HEK293 (cell line): ENCODE data around the gene SCFD2.

Experiments
- ZBTB20 ChIP-seq: fragments of 450-650 bp; formaldehyde crosslinking; IDR thresholded peaks from 2 replicates; pipeline ENCODE4 v1.5.1; 2016; ENCODE audit warnings: missing biosample characterization, missing genetic modification characterization
- ZNF76 ChIP-seq: fragments of 450-650 bp; formaldehyde crosslinking; IDR thresholded peaks from 2 replicates; pipeline ENCODE4; 2016; ENCODE audit warnings: low read depth, missing biosample characterization, missing genetic modification characterization, borderline replicate concordance
- TF ChIP-seq, protein P1 (sequence below): fragments of 450-650 bp; formaldehyde crosslinking; IDR thresholded peaks from 2 replicates; pipeline ENCODE4 v1.5.1; 2016; ENCODE audit warnings: missing biosample characterization, missing genetic modification characterization

DNA sequence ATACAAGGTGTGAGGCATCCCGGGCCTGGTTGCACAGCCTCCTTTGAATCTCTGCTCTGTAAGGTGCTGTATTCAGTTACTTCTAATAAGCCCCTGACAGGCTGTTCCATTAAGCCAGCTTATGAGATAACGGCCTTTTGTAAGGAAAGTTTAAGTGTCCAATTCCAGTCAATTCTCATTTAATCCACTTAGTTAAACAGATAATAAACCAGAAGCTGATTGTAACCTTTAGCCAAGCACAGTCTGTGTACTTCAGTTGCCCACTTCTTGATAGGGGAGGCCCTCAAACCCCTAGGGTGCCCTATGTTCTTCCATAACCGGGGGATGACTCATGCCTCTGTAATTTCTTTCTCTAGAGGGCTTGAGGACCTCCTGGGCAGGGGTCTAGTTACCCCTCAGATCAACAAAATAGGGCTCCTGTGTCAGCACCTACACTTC lies 440.3 kb downstream of the SCFD2 start:
- TF ChIP-seq, protein P1, sequence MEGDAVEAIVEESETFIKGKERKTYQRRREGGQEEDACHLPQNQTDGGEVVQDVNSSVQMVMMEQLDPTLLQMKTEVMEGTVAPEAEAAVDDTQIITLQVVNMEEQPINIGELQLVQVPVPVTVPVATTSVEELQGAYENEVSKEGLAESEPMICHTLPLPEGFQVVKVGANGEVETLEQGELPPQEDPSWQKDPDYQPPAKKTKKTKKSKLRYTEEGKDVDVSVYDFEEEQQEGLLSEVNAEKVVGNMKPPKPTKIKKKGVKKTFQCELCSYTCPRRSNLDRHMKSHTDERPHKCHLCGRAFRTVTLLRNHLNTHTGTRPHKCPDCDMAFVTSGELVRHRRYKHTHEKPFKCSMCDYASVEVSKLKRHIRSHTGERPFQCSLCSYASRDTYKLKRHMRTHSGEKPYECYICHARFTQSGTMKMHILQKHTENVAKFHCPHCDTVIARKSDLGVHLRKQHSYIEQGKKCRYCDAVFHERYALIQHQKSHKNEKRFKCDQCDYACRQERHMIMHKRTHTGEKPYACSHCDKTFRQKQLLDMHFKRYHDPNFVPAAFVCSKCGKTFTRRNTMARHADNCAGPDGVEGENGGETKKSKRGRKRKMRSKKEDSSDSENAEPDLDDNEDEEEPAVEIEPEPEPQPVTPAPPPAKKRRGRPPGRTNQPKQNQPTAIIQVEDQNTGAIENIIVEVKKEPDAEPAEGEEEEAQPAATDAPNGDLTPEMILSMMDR (tag by site-specific recombination): no peak
- no peak for TF ChIP-seq ZBTB20 (tag by site-specific recombination)
- no peak for TF ChIP-seq ZNF76 (tag by site-specific recombination)
